ENCODE data around the gene ACTR10.
"Not testable (repeated sequence)": the region's sequence is repeated elsewhere in the genome, so short reads cannot be mapped to it uniquely, and the experiment has no call there.

ACTR10 gene

DNA sequence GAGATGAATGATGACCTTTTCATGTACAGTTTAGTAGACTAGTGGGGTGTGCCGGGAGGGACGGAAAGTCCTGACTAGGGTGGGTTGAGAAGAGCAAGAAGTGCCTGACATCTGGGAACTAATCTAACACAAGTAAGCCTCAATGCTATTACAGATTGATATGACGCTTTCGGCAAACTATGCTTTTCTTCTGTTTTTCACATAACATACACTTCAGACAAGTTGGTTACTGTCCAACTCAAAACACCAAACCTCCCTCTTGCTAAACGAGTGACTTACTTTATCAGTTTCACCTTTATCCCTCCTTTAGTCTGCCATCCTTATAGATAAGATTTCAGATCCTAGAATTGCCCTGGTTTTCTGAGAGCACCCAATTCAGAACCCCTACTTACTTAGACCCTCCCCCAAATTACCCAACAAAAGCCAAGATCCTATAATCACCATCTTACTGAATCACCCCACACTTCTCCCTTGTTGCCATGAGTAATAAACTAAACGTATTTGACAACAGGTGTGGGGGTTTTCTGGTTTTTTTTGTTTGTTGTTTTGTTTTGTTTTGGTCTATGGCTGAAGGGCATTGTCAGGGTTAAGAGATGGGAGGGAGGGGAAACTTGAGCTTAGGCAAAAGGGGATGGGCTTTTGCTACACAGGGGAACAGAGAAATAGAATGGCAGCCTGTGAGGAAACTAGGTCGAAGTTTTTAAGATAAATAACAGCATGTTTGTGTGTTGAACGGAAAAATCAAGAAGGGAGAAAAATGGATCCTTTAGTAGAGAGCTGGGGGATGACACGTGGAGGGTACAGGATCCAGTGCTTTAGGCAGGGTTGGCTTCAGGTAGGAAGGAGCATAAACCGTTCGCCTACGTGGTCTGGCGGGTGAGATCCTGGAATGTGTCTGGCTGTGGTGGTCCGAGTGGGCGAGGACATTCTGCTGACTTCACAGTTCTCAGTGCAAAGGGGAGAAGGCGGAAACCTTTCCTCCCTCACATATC is 38.6 kb downstream of the ACTR10 start:
- Histone ChIP-seq H3K4me1 (ENCODE audit: insufficient read depth, low read length) (peaks cover 15% of the 10 kb centered on the region; the same call in 1 of the 2 replicates), H3K27me3 (ENCODE audit: insufficient read depth, low read length) (no peaks in the 10 kb centered on the region), H3K9me3 (ENCODE audit: insufficient read depth, low read depth, low read length) (no peaks in the 10 kb centered on the region), H3K4me3 (ENCODE audit: low read length) (peak overlapping the region; percentile 91), H3K27ac (ENCODE audit: low read length) (no peak overlapping the region), H3K36me3 (ENCODE audit: insufficient read depth, low read depth, low read length) (0 out of 2 replicates have a peak, but pooled peaks cover 2% of the 10 kb centered on the region), H3K9ac (ENCODE audit: low read depth, low read length) (peak overlapping the region; percentile 52; the same call in 1 of the 2 replicates)

GRCh38 chr14:58239244-58240195 is 39.6 kb downstream of the ACTR10 start:
- Histone ChIP-seq H3K4me3 (ENCODE audit: low read length) (peak overlapping the region; percentile 91), H3K27ac (ENCODE audit: low read length) (no peak overlapping the region), H3K4me1 (ENCODE audit: insufficient read depth, low read length) (peaks cover 16% of the 10 kb centered on the region; the same call in 1 of the 2 replicates), H3K27me3 (ENCODE audit: insufficient read depth, low read length) (no peaks in the 10 kb centered on the region), H3K9ac (ENCODE audit: low read depth, low read length) (peak overlapping the region; percentile 69; the same call in 1 of the 2 replicates), H3K36me3 (ENCODE audit: insufficient read depth, low read depth, low read length) (no peaks in the 10 kb centered on the region), H3K9me3 (ENCODE audit: insufficient read depth, low read depth, low read length) (no peaks in the 10 kb centered on the region)

- Histone ChIP-seq H3K27me3 (ENCODE audit: insufficient read depth, low read length) (no peaks in the 10 kb centered on the region), H3K27ac (ENCODE audit: low read length) (no peak overlapping the region), H3K9ac (ENCODE audit: low read depth, low read length) (peak overlapping the region; percentile 92), H3K4me1 (ENCODE audit: insufficient read depth, low read length) (peaks cover 13% of the 10 kb centered on the region), H3K4me3 (ENCODE audit: low read length) (peak overlapping the region; percentile 95), H3K36me3 (ENCODE audit: insufficient read depth, low read depth, low read length) (peaks cover 14% of the 10 kb centered on the region; the same call in 1 of the 2 replicates), H3K9me3 (ENCODE audit: insufficient read depth, low read depth, low read length) (no peaks in the 10 kb centered on the region)
These were observed 44.0 kb downstream of the ACTR10 start for GRCh38 chr14:58243790-58244555.

- H3K36me3 ChIP-seq (ENCODE audit: insufficient read depth, low read depth, low read length), result peaks cover 20% of the 10 kb centered on the region; the same call in 1 of the 2 replicates
- peak within 1 kb of the TSS; percentile 95 for H3K4me3 ChIP-seq (ENCODE audit: low read length)
- peak within 1 kb of the TSS; percentile 73 for H3K27ac ChIP-seq (ENCODE audit: low read length)
- peaks cover 6% of the 10 kb centered on the region for H3K4me1 ChIP-seq (ENCODE audit: insufficient read depth, low read length)
- no peaks in the 10 kb centered on the region for H3K9me3 ChIP-seq (ENCODE audit: insufficient read depth, low read depth, low read length)
- peak within 1 kb of the TSS; percentile 97 for H3K9ac ChIP-seq (ENCODE audit: low read depth, low read length)
- no peaks in the 10 kb centered on the region for H3K27me3 ChIP-seq (ENCODE audit: insufficient read depth, low read length)
These were observed 44.8 kb downstream of the ACTR10 start, which contains the start of gene PSMA3 for GRCh38 chr14:58244556-58245387. PSMA3 (plus strand) TSS chr14:58244843; CDS start chr14:58244921, 78 bp downstream.

DNA sequence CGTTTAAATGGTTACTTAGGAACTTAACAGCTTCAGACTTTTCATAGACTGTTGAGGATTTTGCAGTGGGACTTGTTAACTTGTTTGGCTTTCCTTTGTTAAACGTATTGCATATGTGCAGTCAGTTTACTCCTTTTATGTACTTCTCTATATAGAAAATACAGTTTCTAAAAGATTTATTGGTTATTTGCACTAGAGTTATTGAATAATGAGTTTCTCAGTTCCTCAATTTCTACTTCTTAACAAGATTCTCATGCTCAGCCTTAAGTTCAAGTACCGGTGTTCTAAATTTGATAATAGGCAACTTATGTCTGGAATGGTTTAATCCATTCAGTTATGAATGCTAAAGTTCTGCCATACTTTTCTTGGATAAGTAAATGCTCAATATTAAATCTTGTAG is 45.6 kb downstream of the ACTR10 start:
- Histone ChIP-seq H3K9ac (ENCODE audit: low read depth, low read length) (peak overlapping the region; percentile 97), H3K4me1 (ENCODE audit: insufficient read depth, low read length) (peaks cover 6% of the 10 kb centered on the region), H3K4me3 (ENCODE audit: low read length) (peak overlapping the region; percentile 95), H3K36me3 (ENCODE audit: insufficient read depth, low read depth, low read length) (peaks cover 27% of the 10 kb centered on the region), H3K27ac (ENCODE audit: low read length) (peak overlapping the region; percentile 73), H3K27me3 (ENCODE audit: insufficient read depth, low read length) (no peaks in the 10 kb centered on the region), H3K9me3 (ENCODE audit: insufficient read depth, low read depth, low read length) (no peaks in the 10 kb centered on the region)

- Histone ChIP-seq H3K4me3 (ENCODE audit: low read length) (no peak overlapping the region), H3K36me3 (ENCODE audit: insufficient read depth, low read depth, low read length) (peaks cover 67% of the 10 kb centered on the region)
These were observed 49.7 kb downstream of the ACTR10 start for GRCh38 chr14:58249611-58250010.

DNA sequence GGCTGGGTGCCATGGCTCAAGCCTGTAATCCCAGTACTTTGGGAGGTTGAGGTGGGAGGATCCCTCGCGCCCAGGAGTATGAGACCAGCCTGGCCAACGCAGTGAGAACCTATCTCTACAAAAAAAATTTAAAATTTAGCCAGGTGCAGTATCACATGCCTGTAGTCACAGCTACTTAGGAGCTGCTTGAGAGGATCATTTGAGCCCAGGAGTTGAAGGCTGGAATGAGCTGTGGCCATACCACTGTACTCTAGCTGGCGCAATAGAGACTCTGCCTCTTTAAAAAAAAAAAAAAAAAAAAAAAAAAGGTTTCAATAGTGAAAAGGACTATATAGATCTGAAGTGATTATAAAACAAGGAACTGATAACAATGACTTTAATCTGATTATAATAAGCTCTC is 58.2 kb downstream of the ACTR10 start:
- Histone ChIP-seq H3K36me3 (ENCODE audit: insufficient read depth, low read depth, low read length) (peaks cover 100% of the 10 kb centered on the region), H3K9ac (ENCODE audit: low read depth, low read length) (no peak overlapping the region), H3K4me1 (ENCODE audit: insufficient read depth, low read length) (no peaks in the 10 kb centered on the region)

More at GRCh38 chr14:58249611-58250010, 49.7 kb downstream of the ACTR10 start:
- no peaks in the 10 kb centered on the region for H3K9me3 ChIP-seq (ENCODE audit: insufficient read depth, low read depth, low read length)
- no peaks in the 10 kb centered on the region for H3K27me3 ChIP-seq (ENCODE audit: insufficient read depth, low read length)
- H3K4me1 ChIP-seq (ENCODE audit: insufficient read depth, low read length), result peaks cover 3% of the 10 kb centered on the region; the same call in 1 of the 2 replicates
- H3K9ac ChIP-seq (ENCODE audit: low read depth, low read length), result no peak overlapping the region
- H3K27ac ChIP-seq (ENCODE audit: low read length), result no peak overlapping the region

DNA sequence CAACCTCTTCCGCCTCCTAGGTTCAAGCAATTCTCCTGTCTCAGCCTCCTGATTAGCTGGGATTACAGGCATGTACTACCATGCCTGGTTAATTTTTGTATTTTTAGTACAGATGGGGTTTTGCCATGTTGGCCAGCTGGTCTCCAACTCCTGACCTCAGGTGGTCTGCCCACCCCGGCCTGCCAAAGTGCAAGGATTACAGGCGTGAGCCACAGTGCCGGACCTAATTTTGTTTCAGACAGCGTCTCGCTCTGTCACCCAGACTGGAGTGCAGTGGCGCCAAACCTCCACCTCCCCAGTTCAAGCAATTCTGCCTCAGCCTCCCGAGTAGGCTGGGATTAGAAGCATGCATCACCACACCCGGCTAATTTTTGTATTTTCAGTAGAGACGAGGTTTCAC is 62.1 kb downstream of the ACTR10 start:
- peaks cover 100% of the 10 kb centered on the region for H3K36me3 ChIP-seq (ENCODE audit: insufficient read depth, low read depth, low read length)
- H3K27ac ChIP-seq (ENCODE audit: low read length); H3K27me3 ChIP-seq (ENCODE audit: insufficient read depth, low read length); H3K4me1 ChIP-seq (ENCODE audit: insufficient read depth, low read length); H3K9me3 ChIP-seq (ENCODE audit: insufficient read depth, low read depth, low read length); H3K9ac ChIP-seq (ENCODE audit: low read depth, low read length); H3K4me3 ChIP-seq (ENCODE audit: low read length): not testable (repeated sequence)

More for the DNA sequence above, 58.2 kb downstream of the ACTR10 start:
- Histone ChIP-seq H3K27me3 (ENCODE audit: insufficient read depth, low read length) (no peaks in the 10 kb centered on the region), H3K9me3 (ENCODE audit: insufficient read depth, low read depth, low read length) (no peaks in the 10 kb centered on the region), H3K4me3 (ENCODE audit: low read length) (no peak overlapping the region), H3K27ac (ENCODE audit: low read length) (no peak overlapping the region)

DNA sequence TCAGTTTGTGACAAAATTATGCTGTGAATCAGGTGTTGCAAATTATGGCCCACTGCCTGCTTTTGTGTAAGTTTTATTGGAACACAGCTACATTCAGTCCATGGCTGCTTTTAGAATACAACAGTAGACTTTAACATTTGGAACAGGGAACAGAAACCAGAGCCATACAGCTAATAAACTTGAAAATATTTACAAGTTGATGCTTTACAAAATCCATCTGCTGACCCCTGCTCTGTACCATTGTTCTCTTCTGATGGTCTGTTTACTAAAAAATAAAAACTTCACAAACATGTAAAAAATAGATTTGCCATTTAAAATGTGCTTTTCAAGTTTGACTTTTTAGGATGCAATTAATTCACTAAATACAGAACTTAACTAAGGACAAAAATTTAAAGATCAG is 65.5 kb downstream of the ACTR10 start:
- Histone ChIP-seq H3K4me1 (ENCODE audit: insufficient read depth, low read length) (no peaks in the 10 kb centered on the region), H3K4me3 (ENCODE audit: low read length) (no peak overlapping the region), H3K27ac (ENCODE audit: low read length) (no peak overlapping the region), H3K27me3 (ENCODE audit: insufficient read depth, low read length) (no peaks in the 10 kb centered on the region), H3K9ac (ENCODE audit: low read depth, low read length) (no peak overlapping the region), H3K36me3 (ENCODE audit: insufficient read depth, low read depth, low read length) (peaks cover 100% of the 10 kb centered on the region), H3K9me3 (ENCODE audit: insufficient read depth, low read depth, low read length) (no peaks in the 10 kb centered on the region)

- H3K27me3 ChIP-seq (ENCODE audit: insufficient read depth, low read length), result no peaks in the 10 kb centered on the region
- no peaks in the 10 kb centered on the region for H3K9me3 ChIP-seq (ENCODE audit: insufficient read depth, low read depth, low read length)
- H3K27ac ChIP-seq (ENCODE audit: low read length), result no peak overlapping the region
- no peaks in the 10 kb centered on the region for H3K4me1 ChIP-seq (ENCODE audit: insufficient read depth, low read length)
- H3K36me3 ChIP-seq (ENCODE audit: insufficient read depth, low read depth, low read length), result peaks cover 91% of the 10 kb centered on the region
- H3K9ac ChIP-seq (ENCODE audit: low read depth, low read length), result no peak overlapping the region
- H3K4me3 ChIP-seq (ENCODE audit: low read length), result no peak overlapping the region
These were observed 70.7 kb downstream of the ACTR10 start for GRCh38 chr14:58270628-58271027.

Data from iPS-20b (cell line).